ENCODE data around the gene TACC2. TPM values are rescaled to one million over a fixed set of nuclear protein-coding genes. Genes with fewer than 3 reads are reported as not detected.

Gene TACC2
- total and polyA plus RNA-seq, 8 donors = 17.9 to 43.6 (median 23.6) TPM

- peak in 1 of 4 donors; percentile 28 for ATAC-seq
- intact Hi-C loops (cut with DNase I) = no loop called here
- Histone ChIP-seq H3K4me3 (no peak overlapping the region), H3K27ac (no peak overlapping the region), H3K27me3 (no peaks in the 10 kb centered on the region), H3K36me3 (peaks cover 0 to 9% (median 0%) of the 10 kb centered on the region in 3 donors), H3K4me1 (no peaks in the 10 kb centered on the region), H3K9me3 (no peaks in the 10 kb centered on the region)
- FAIRE-seq = no peak
- DNase-seq = no peak
- WGBS, 2 donors = 83 to 93% methylated on average over 8 of the region's 8 CpGs
- no peak for TF ChIP-seq CTCF (IDR thresholded peaks at IDR 0.05)
These were observed 96.5 kb downstream of the TACC2 start for GRCh38 chr10:122085423-122085911.

- no peak overlapping the region for H3K27ac ChIP-seq
- intact Hi-C loops (cut with DNase I) = no loop called here
- H3K27me3 ChIP-seq = no peaks in the 10 kb centered on the region
- 92 to 95% methylated on average over 9 of the region's 9 CpGs for WGBS, 2 donors
- H3K36me3 ChIP-seq = peaks cover 0 to 9% (median 0%) of the 10 kb centered on the region in 3 donors
- no peaks in the 10 kb centered on the region for H3K9me3 ChIP-seq
- no peaks in the 10 kb centered on the region for H3K4me1 ChIP-seq
- ATAC-seq (no peak), DNase-seq (no peak), FAIRE-seq (no peak)
- H3K4me3 ChIP-seq = no peak overlapping the region
- no peak for TF ChIP-seq CTCF (IDR thresholded peaks at IDR 0.05)
These were observed 97.7 kb downstream of the TACC2 start for GRCh38 chr10:122086416-122087240.

GRCh38 chr10:122087436-122087835, 98.5 kb downstream of the TACC2 start:
- FAIRE-seq (no peak), ATAC-seq (no peak), DNase-seq (no peak)
- Histone ChIP-seq H3K9me3 (no peaks in the 10 kb centered on the region), H3K27ac (no peak overlapping the region), H3K36me3 (peaks cover 0 to 12% (median 0%) of the 10 kb centered on the region in 3 donors), H3K4me3 (no peak overlapping the region), H3K27me3 (no peaks in the 10 kb centered on the region), H3K4me1 (no peaks in the 10 kb centered on the region)
- intact Hi-C loops (cut with DNase I) = no loop called here
- no peak for TF ChIP-seq CTCF (IDR thresholded peaks at IDR 0.05)
- WGBS, 2 donors = 89 to 90% methylated on average over 9 of the region's 9 CpGs

GRCh38 chr10:122089311-122090017, 100.5 kb downstream of the TACC2 start:
- no peak overlapping the region for H3K27ac ChIP-seq
- intact Hi-C loops (cut with DNase I) = no loop called here
- H3K27me3 ChIP-seq = no peaks in the 10 kb centered on the region
- DNase-seq = no peak
- WGBS, 2 donors = 80 to 83% methylated on average over 9 of the region's 9 CpGs
- TF ChIP-seq CTCF (IDR thresholded peaks at IDR 0.05) = no peak
- no peaks in the 10 kb centered on the region for H3K4me1 ChIP-seq
- H3K4me3 ChIP-seq = no peak overlapping the region
- no peak for FAIRE-seq
- no peaks in the 10 kb centered on the region for H3K9me3 ChIP-seq
- peaks cover 0 to 14% (median 0%) of the 10 kb centered on the region in 3 donors for H3K36me3 ChIP-seq
- no peak for ATAC-seq

All from pancreas (tissue), 10 donors.